ENCODE data around the gene CCDC97.
"Not testable (repeated sequence)": the region's sequence is repeated elsewhere in the genome, so short reads cannot be mapped to it uniquely, and the experiment has no call there.

CCDC97 gene

DNA sequence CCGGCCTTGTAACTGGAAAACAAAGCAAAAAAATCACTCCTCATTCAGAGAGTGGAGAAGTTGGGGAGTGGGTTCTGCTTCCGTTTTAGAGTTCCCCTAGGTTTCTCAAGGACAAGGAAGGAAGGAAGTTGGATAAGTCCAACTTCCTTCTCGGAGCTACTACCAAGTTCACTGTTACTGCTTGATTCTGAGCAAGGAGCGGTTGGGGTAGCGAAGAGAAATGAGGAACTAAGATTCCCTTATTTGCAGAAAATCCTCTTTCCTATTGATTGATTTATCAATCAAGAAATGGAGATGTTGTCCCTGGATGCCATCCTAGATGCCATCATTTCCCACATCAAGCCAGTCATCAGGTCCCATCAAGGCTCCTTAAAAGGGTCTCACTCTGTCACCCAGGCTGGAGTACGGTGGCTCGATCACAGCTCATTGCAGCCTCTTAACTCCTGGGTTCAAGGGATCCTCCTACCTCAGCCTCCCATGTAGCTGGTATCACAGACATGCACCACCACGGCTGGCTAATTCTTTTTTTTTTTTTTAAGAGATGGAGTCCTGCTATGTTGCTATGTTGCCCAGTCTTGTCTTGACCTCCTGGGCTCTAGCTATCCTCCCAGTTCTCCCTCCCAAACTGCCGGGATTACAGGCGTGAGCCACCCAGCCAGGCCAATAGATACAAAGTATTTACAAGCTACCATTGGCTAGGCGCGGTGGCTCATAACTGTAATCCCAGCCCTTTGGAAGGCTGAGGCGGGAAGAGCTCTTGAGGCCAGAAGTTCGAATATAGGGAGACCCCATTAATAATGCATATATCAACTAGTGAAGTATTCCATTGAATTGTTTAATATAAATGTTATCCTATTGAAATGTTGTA is 54.8 kb downstream of the CCDC97 start:
- no peak for DNase-seq

DNA sequence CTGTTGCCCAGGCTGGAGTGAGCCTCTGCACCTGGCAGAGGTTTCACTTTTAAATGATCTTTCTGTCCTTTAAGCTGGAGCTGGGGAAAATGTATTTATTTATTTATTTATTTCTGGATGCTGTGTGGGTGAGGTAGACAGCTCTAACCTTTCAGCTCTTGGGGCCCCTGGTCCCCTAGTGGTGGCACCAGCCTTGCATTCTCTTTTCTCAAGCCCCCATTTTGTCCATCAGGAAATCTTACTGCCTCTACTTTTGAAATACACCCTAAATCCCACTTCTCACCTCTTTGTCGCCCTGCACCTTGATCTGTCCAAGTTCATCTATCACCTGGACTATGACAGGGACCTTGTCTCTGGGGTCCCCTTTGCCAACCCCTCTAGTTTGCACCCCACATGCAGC is 56.1 kb downstream of the CCDC97 start:
- no peak for DNase-seq

DNA sequence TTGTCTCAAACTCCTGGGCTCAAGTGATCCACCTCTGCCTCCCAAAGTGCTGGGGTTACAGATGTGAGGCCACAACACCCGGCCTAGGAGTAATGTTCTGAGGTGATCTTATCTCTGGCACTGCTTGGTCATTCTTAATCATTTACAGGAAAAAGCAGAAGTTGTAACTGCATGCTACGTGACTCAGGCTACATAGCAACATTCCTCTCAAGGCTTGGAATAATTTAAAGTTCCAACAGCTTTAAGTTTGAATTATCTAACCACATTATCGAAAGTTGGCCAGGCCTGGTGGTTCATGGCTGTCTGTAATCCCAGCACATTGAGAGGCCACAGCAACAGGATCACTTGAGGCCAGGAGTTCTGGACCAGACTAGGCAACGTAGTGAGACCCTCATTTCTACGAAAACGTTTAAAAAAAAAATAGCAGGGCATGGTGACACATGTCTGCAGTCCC is 57.9 kb downstream of the CCDC97 start:
- DNase-seq, result no peak

DNA sequence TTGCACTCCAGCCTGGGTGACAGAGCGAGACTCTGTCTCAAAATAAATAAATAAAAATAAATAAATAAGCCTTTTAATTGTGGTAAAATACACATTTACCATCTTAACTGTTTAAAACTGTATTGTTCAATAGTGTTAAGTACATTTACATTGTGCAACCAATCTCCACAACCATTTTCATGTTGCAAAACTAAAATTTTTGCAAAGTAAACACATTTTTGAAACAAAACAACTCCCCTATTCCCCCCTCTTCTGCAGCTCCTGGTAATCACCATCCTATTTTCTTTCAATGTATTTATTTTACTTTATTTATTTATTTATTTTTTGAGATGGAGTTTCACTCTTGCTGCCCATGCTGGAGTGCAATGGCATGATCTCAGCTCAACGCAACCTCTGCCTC is 59.8 kb downstream of the CCDC97 start:
- DNase-seq, result no peak

DNA sequence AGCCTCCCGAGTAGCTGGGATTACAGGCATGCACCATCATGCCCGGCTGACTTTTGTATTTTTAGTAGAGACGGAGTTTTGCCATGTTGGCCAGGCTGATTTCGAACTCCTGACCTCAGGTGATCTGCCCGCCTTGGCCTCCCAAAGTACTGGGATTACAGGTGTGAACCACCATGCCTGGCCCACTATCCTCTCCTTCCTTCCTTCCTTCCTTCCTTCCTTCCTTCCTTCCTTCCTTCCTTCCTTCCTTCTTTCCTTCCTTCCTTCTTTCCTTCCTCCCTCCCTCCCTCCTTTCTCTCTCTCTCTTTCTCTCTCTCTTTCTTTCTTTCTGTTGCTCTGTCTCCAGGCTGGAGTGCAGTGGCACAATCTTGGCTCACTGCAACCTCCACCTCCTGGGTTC is 61.1 kb downstream of the CCDC97 start:
- not testable (repeated sequence) for DNase-seq

DNA sequence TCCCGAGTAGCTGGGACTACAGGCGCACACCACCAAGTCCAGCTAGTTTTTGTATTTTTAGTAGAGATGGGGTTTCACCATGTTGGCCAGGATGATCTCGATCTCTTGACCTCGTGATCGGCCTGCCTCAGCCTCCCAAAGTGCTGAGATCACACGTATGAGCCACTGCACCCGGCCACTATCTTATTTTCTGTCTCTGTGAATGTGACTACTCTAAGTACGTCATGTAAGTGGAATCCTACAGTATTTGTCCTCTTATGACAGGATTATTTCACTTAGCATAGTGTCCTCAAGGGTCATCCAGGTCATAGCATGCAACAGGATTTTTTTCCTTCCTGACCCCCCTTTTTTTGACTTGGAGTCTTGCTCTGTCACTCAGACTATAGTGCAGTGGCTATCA is 61.6 kb downstream of the CCDC97 start:
- no peak for DNase-seq

DNA sequence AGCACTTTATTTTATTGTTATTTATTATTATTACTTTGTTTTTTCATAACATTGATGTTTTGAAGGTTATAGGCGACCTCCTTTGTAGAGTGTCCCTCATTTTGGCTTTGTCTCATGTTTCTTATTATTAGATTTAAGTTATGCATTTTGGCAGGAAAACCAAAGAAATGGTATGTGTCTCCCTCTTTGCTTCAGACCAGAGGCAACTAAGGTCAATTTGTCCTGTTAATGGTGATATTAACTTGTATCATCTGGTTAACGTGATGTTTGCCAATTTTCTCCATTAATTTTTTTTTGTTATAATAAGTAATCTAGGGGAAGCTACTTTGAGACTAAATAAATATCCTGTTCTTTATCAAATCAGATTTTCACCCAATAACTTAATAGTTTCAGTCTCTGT is 62.5 kb downstream of the CCDC97 start:
- DNase-seq, result no peak

DNA sequence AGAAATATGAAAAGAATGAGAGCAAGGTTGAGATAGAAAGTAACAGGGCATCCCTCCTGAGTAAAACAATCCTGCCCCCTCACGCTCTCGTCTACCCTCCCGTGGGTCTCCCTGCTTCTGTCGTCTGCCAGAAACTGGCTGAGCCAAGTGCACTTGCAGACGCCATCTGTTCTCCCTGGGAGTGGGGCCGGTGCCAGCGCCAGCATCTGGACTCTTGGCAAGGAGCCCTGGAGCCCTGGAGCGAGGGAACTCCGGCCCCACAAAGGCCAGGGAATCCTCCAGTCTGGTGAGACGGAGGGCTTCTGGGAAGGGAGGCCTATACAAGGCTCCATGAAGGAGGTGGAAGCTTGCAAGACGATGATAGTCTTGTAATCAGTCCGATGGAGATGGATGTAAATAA is 64.0 kb downstream of the CCDC97 start:
- DNase-seq, result no peak

Measured in NCI-H1436 treated with DMSO at 0.1 percent for 48 hours (cell line).